GM23338 (cell line): ENCODE data around the gene USP20. TPM values are rescaled to one million over a fixed set of nuclear protein-coding genes. Genes with fewer than 3 reads are reported as not detected.

Experiments used
- ATAC-seq: fragments of 200-7000 bp; cut with Tn5 transposase; 3 replicates; pipeline ENCODE4 v1.9.1; 2020
- DNase-seq: peaks from one replicate; pipeline ENCODE4 v3.0.0-alpha.2; 2015; ENCODE audit warnings: low spot score
- H2AFZ ChIP-seq: fragments of 200-600 bp; sonication (generic); 2 replicates; pipeline ENCODE4 v1.8.0; 2016; ENCODE audit warnings: antibody characterized with exemption, mild to moderate bottlenecking, moderate library complexity
- H3F3A ChIP-seq: fragments of 200-600 bp; sonication (generic); replicated peaks from 2 replicates; pipeline ENCODE4 v1.8.0; 2017; ENCODE audit warnings: antibody characterized with exemption, mixed run types, low read depth
- H3K27ac ChIP-seq: fragments of 200-600 bp; sonication (generic); 2 replicates; pipeline ENCODE4 v1.6.1; 2016; ENCODE audit warnings: low read depth
- H3K27me3 ChIP-seq: fragments of 200-600 bp; sonication (generic); 2 replicates; pipeline ENCODE4 v1.8.0; 2016; ENCODE audit warnings: mild to moderate bottlenecking, mixed run types, moderate library complexity; ENCODE audit not compliant: insufficient read depth
- H3K36me3 ChIP-seq: fragments of 200-600 bp; sonication (generic); 2 replicates; pipeline ENCODE4 v1.8.0; 2016; ENCODE audit warnings: mild to moderate bottlenecking; ENCODE audit not compliant: insufficient read depth
- H3K4me1 ChIP-seq: fragments of 200-600 bp; sonication (generic); 2 replicates; pipeline ENCODE4 v1.8.0; 2016; ENCODE audit warnings: mild to moderate bottlenecking, moderate library complexity; ENCODE audit not compliant: insufficient read depth
- H3K4me2 ChIP-seq: fragments of 200-600 bp; sonication (generic); 2 replicates; pipeline ENCODE4 v1.7.1; 2017; ENCODE audit warnings: mixed run types
- H3K4me3 ChIP-seq: fragments of 200-600 bp; sonication (generic); 2 replicates; pipeline ENCODE4 v1.6.1; 2016; ENCODE audit warnings: mixed run types
- H3K79me2 ChIP-seq: fragments of 200-600 bp; sonication (generic); replicated peaks from 2 replicates; pipeline ENCODE4 v1.8.0; 2017; ENCODE audit warnings: mild to moderate bottlenecking; ENCODE audit not compliant: insufficient read depth
- H3K9me2 ChIP-seq: fragments of 200-600 bp; sonication (generic); 2 replicates; pipeline ENCODE4 v1.8.0; 2017; ENCODE audit not compliant: insufficient read depth
- H4K20me1 ChIP-seq: fragments of 200-600 bp; sonication (generic); replicated peaks from 2 replicates; pipeline ENCODE4 v1.8.0; 2017; ENCODE audit warnings: mild to moderate bottlenecking; ENCODE audit not compliant: insufficient read depth
- H3K27ac Mint-ChIP-seq: 2 replicates; pipeline ENCODE4 v1.8.0; 2020; ENCODE audit warnings: inconsistent platforms, mild to moderate bottlenecking, moderate library complexity, mixed read lengths
- H3K27me3 Mint-ChIP-seq: 3 replicates; pipeline ENCODE4 v1.8.0; 2022; ENCODE audit warnings: low read depth, mild to moderate bottlenecking, moderate library complexity, mixed read lengths, inconsistent platforms; ENCODE audit not compliant: insufficient read depth, poor library complexity
- H3K36me3 Mint-ChIP-seq: 3 replicates; pipeline ENCODE4 v1.8.0; 2021; ENCODE audit warnings: low read depth, mild to moderate bottlenecking, inconsistent platforms, moderate library complexity, mixed read lengths
- H3K4me1 Mint-ChIP-seq: 3 replicates; pipeline ENCODE4 v1.8.0; 2020; ENCODE audit warnings: mild to moderate bottlenecking, inconsistent platforms, mixed read lengths
- H3K4me3 Mint-ChIP-seq: 3 replicates; pipeline ENCODE4 v1.8.0; 2021; ENCODE audit warnings: moderate library complexity, mild to moderate bottlenecking, inconsistent platforms, mixed read lengths
- H3K9me3 Mint-ChIP-seq: 3 replicates; pipeline ENCODE4 v1.8.0; 2020; ENCODE audit warnings: moderate library complexity, mild to moderate bottlenecking, inconsistent platforms, mixed read lengths
- CREB1 ChIP-seq: fragments of 250-450 bp; sonication (Bioruptor Pico); IDR thresholded peaks from 2 replicates; pipeline ENCODE4 v1.5.0; 2020; ENCODE audit warnings: low read depth, mild to moderate bottlenecking, moderate library complexity
- EZH2phosphoT487 ChIP-seq: fragments of 200-600 bp; sonication (generic); IDR thresholded peaks from one replicate; pipeline ENCODE4 v1.8.1; 2018; ENCODE audit warnings: antibody characterized with exemption; ENCODE audit not compliant: unreplicated experiment
- JUNB ChIP-seq: IDR thresholded peaks from one replicate; pipeline ENCODE4 v1.6.1; 2016; ENCODE audit warnings: antibody characterized with exemption; ENCODE audit not compliant: unreplicated experiment
- NANOG ChIP-seq: IDR thresholded peaks from 2 replicates; pipeline ENCODE4 v1.6.1; 2016; ENCODE audit warnings: antibody characterized with exemption, borderline replicate concordance
- STAT1 ChIP-seq: IDR thresholded peaks from one replicate; pipeline ENCODE4 v1.6.1; 2016; ENCODE audit warnings: antibody characterized with exemption; ENCODE audit not compliant: unreplicated experiment
- ZNF114 ChIP-seq: fragments of 250-450 bp; sonication (Bioruptor Pico); IDR thresholded peaks from 2 replicates; pipeline ENCODE4 v1.5.0; 2020; ENCODE audit warnings: mild to moderate bottlenecking, moderate library complexity
- ZNF331 ChIP-seq: fragments of 250-450 bp; sonication (Bioruptor Pico); IDR thresholded peaks from 2 replicates; pipeline ENCODE4 v1.5.0; 2020; ENCODE audit warnings: low read depth, mild to moderate bottlenecking, moderate library complexity
- polyA plus RNA-seq: library from polyadenylated mRNA; unstranded; fragments of >200 nt; fragmentation: Nextera tagmentation; extraction: Ambion mirVana; gene quantifications from 2 replicates; pipeline ENCODE4 v1.2.1, GENCODE V29; 2016
- total RNA-seq: library from RNA; depleted of rRNA; stranded (reverse); fragments of >200 nt; shearing (Covaris generic); gene quantifications from 2 replicates; pipeline ENCODE4 v1.2.3, GENCODE V29; 2014
- TF ChIP-seq, protein P1 (sequence below): fragments of 250-450 bp; sonication (Bioruptor Pico); IDR thresholded peaks from 2 replicates; pipeline ENCODE4 v1.5.0; 2020; ENCODE audit warnings: mild to moderate bottlenecking, moderate library complexity
- TF ChIP-seq, protein P2 (sequence below): IDR thresholded peaks from one replicate; pipeline ENCODE4 v1.6.1; 2018; ENCODE audit warnings: antibody characterized with exemption; ENCODE audit not compliant: unreplicated experiment
- TF ChIP-seq, protein P3 (sequence below), 2 experiments: fragments of 200-600 bp in 1 of 2; sonication (generic) in 1 of 2; conservative IDR thresholded peaks; 2 replicates each; pipeline versions ENCODE4 v1.5.1 to v1.6.1; 2016 to 2017; ENCODE audit warnings: antibody characterized with exemption in 2 of 2, low read depth in 2 of 2, mild to moderate bottlenecking in 2 of 2, moderate library complexity in 1 of 2

Gene USP20
- total and polyA plus RNA-seq, 2 experiments from 2014 or later, result 10.4 to 13.0 TPM

DNA sequence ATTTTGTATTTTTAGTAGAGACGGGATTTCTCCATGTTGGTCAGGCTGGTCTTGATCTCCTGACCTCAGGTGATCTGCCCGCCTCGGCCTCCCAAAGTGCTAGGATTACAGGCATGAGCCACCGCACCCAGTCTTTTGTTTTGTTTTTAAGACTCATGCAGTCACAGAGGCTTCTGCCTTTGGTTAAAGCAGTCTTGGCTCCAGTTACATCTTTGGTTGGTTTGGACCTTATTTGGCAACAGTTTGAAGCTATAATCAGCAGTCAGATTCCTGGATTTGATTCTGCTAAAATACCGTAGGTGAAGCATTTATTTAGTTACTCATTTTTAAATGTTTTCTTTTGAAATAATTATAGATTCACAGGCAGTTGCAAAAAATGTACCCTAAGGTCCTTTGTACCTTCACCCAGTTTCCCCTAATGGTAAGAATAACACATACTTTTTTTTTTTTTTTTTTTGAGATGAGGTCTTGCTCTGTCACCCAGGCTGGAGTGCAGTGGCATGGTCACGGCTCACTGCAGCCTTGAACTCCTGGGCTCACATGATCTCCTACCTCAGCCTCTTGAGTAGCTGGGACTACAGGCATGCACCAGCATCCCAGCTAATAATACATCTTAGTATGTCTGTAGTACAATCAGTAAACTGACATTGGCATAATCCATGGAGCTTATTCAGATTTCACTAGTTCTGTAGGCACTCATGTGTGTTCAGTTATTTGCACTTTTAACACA is 15.7 kb downstream of the USP20 start:
- Histone ChIP-seq H3K79me2 (no peaks in the 10 kb centered on the region), H3K9me2 (no peaks in the 10 kb centered on the region), H3K27ac (no peak overlapping the region), H3K4me3 (no peak overlapping the region), H3F3A (no peaks in the 10 kb centered on the region), H3K4me1 (no peaks in the 10 kb centered on the region), H3K4me2 (no peak overlapping the region), H2AFZ (no peak overlapping the region), H3K27me3 (no peaks in the 10 kb centered on the region), H4K20me1 (no peaks in the 10 kb centered on the region; the same call in 1 of the 2 replicates), H3K36me3 (no peaks in the 10 kb centered on the region)
- Mint-ChIP-seq H3K4me1 (no peaks in the 10 kb centered on the region), H3K9me3 (no peaks in the 10 kb centered on the region), H3K27me3 (peaks cover 3% of the 10 kb centered on the region), H3K4me3 (no peak overlapping the region), H3K27ac (no peak overlapping the region), H3K36me3 (peaks cover 9% of the 10 kb centered on the region)
- ATAC-seq (no peak), DNase-seq (no peak)
- TF ChIP-seq EZH2phosphoT487 (no peak), JUNB (no peak)
- TF ChIP-seq, protein P1, sequence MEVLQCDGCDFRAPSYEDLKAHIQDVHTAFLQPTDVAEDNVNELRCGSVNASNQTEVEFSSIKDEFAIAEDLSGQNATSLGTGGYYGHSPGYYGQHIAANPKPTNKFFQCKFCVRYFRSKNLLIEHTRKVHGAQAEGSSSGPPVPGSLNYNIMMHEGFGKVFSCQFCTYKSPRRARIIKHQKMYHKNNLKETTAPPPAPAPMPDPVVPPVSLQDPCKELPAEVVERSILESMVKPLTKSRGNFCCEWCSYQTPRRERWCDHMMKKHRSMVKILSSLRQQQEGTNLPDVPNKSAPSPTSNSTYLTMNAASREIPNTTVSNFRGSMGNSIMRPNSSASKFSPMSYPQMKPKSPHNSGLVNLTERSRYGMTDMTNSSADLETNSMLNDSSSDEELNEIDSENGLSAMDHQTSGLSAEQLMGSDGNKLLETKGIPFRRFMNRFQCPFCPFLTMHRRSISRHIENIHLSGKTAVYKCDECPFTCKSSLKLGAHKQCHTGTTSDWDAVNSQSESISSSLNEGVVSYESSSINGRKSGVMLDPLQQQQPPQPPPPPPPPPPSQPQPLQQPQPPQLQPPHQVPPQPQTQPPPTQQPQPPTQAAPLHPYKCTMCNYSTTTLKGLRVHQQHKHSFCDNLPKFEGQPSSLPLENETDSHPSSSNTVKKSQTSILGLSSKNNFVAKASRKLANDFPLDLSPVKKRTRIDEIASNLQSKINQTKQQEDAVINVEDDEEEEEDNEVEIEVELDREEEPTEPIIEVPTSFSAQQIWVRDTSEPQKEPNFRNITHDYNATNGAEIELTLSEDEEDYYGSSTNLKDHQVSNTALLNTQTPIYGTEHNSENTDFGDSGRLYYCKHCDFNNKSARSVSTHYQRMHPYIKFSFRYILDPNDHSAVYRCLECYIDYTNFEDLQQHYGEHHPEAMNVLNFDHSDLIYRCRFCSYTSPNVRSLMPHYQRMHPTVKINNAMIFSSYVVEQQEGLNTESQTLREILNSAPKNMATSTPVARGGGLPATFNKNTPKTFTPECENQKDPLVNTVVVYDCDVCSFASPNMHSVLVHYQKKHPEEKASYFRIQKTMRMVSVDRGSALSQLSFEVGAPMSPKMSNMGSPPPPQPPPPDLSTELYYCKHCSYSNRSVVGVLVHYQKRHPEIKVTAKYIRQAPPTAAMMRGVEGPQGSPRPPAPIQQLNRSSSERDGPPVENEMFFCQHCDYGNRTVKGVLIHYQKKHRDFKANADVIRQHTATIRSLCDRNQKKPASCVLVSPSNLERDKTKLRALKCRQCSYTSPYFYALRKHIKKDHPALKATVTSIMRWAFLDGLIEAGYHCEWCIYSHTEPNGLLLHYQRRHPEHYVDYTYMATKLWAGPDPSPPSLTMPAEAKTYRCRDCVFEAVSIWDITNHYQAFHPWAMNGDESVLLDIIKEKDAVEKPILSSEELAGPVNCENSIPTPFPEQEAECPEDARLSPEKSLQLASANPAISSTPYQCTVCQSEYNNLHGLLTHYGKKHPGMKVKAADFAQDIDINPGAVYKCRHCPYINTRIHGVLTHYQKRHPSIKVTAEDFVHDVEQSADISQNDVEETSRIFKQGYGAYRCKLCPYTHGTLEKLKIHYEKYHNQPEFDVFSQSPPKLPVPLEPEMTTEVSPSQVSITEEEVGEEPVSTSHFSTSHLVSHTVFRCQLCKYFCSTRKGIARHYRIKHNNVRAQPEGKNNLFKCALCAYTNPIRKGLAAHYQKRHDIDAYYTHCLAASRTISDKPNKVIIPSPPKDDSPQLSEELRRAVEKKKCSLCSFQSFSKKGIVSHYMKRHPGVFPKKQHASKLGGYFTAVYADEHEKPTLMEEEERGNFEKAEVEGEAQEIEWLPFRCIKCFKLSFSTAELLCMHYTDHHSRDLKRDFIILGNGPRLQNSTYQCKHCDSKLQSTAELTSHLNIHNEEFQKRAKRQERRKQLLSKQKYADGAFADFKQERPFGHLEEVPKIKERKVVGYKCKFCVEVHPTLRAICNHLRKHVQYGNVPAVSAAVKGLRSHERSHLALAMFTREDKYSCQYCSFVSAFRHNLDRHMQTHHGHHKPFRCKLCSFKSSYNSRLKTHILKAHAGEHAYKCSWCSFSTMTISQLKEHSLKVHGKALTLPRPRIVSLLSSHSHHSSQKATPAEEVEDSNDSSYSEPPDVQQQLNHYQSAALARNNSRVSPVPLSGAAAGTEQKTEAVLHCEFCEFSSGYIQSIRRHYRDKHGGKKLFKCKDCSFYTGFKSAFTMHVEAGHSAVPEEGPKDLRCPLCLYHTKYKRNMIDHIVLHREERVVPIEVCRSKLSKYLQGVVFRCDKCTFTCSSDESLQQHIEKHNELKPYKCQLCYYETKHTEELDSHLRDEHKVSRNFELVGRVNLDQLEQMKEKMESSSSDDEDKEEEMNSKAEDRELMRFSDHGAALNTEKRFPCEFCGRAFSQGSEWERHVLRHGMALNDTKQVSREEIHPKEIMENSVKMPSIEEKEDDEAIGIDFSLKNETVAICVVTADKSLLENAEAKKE, result no peak

DNA sequence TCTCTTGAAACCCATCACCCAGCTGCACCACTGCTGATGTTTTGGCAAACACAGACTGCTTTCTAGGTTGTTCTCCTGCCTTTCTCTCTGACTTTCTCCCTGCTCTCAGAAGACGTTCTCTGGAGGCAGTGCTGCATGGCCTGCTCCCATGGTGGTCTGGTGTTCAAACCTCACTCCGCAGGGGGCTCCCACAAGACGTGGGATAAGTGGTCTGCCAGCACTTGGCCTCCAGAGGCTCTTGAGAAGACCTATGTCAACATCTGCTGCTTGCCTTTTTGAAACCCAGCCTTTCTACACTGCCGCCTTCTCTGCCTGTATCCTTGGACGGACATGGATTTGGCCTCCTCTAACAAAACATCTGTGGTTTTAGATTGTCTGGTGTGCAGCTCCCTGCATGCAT is 16.6 kb downstream of the USP20 start:
- peaks cover 9% of the 10 kb centered on the region for H3K36me3 Mint-ChIP-seq
- H3K9me3 Mint-ChIP-seq, result no peaks in the 10 kb centered on the region
- no peaks in the 10 kb centered on the region; the same call in 1 of the 2 replicates for H4K20me1 ChIP-seq
- H3K27me3 ChIP-seq, result no peaks in the 10 kb centered on the region
- no peak overlapping the region for H3K4me3 Mint-ChIP-seq
- H3K79me2 ChIP-seq, result no peaks in the 10 kb centered on the region
- no peak overlapping the region for H3K27ac Mint-ChIP-seq
- no peaks in the 10 kb centered on the region for H3F3A ChIP-seq
- no peak for DNase-seq
- no peak overlapping the region for H3K4me3 ChIP-seq
- no peak overlapping the region for H3K27ac ChIP-seq
- H3K27me3 Mint-ChIP-seq, result peaks cover 3% of the 10 kb centered on the region
- no peak overlapping the region for H3K4me2 ChIP-seq
- ATAC-seq, result no peak
- no peaks in the 10 kb centered on the region for H3K4me1 Mint-ChIP-seq
- no peaks in the 10 kb centered on the region for H3K4me1 ChIP-seq
- no peak overlapping the region for H2AFZ ChIP-seq
- H3K9me2 ChIP-seq, result no peaks in the 10 kb centered on the region
- no peaks in the 10 kb centered on the region for H3K36me3 ChIP-seq
- TF ChIP-seq ZNF331 (CRISPR knock-in tag), result no peak
- no peak for TF ChIP-seq EZH2phosphoT487
- no peak for TF ChIP-seq STAT1
- no peak for TF ChIP-seq NANOG
- TF ChIP-seq, protein P2, sequence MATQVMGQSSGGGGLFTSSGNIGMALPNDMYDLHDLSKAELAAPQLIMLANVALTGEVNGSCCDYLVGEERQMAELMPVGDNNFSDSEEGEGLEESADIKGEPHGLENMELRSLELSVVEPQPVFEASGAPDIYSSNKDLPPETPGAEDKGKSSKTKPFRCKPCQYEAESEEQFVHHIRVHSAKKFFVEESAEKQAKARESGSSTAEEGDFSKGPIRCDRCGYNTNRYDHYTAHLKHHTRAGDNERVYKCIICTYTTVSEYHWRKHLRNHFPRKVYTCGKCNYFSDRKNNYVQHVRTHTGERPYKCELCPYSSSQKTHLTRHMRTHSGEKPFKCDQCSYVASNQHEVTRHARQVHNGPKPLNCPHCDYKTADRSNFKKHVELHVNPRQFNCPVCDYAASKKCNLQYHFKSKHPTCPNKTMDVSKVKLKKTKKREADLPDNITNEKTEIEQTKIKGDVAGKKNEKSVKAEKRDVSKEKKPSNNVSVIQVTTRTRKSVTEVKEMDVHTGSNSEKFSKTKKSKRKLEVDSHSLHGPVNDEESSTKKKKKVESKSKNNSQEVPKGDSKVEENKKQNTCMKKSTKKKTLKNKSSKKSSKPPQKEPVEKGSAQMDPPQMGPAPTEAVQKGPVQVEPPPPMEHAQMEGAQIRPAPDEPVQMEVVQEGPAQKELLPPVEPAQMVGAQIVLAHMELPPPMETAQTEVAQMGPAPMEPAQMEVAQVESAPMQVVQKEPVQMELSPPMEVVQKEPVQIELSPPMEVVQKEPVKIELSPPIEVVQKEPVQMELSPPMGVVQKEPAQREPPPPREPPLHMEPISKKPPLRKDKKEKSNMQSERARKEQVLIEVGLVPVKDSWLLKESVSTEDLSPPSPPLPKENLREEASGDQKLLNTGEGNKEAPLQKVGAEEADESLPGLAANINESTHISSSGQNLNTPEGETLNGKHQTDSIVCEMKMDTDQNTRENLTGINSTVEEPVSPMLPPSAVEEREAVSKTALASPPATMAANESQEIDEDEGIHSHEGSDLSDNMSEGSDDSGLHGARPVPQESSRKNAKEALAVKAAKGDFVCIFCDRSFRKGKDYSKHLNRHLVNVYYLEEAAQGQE, result no peak
- no peak for TF ChIP-seq CREB1 (CRISPR knock-in tag)
- TF ChIP-seq ZNF114 (CRISPR knock-in tag), result no peak
- no peak for TF ChIP-seq JUNB
- TF ChIP-seq, protein P3, sequence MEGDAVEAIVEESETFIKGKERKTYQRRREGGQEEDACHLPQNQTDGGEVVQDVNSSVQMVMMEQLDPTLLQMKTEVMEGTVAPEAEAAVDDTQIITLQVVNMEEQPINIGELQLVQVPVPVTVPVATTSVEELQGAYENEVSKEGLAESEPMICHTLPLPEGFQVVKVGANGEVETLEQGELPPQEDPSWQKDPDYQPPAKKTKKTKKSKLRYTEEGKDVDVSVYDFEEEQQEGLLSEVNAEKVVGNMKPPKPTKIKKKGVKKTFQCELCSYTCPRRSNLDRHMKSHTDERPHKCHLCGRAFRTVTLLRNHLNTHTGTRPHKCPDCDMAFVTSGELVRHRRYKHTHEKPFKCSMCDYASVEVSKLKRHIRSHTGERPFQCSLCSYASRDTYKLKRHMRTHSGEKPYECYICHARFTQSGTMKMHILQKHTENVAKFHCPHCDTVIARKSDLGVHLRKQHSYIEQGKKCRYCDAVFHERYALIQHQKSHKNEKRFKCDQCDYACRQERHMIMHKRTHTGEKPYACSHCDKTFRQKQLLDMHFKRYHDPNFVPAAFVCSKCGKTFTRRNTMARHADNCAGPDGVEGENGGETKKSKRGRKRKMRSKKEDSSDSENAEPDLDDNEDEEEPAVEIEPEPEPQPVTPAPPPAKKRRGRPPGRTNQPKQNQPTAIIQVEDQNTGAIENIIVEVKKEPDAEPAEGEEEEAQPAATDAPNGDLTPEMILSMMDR (conservative IDR thresholded peaks at IDR 0.05; ENCODE audit: low read depth in 2 of 2), result no peak
